B cell (primary cell): Measurements from ENCODE around the gene GAB4.

ENCODE experiments used
- EZH2 ChIP-seq: IDR thresholded peaks from 2 replicates; pipeline ENCODE4 v1.6.1; 2012; ENCODE audit warnings: borderline replicate concordance, low read depth, mild to moderate bottlenecking, moderate library complexity, low read length; ENCODE audit not compliant: insufficient read depth, poor library complexity, severe bottlenecking
- TF ChIP-seq, protein P1 (sequence below): fragments of 200-600 bp; IDR thresholded peaks from one replicate; pipeline ENCODE4 v1.8.0; 2022; ENCODE audit warnings: antibody characterized with exemption, mild to moderate bottlenecking

DNA sequence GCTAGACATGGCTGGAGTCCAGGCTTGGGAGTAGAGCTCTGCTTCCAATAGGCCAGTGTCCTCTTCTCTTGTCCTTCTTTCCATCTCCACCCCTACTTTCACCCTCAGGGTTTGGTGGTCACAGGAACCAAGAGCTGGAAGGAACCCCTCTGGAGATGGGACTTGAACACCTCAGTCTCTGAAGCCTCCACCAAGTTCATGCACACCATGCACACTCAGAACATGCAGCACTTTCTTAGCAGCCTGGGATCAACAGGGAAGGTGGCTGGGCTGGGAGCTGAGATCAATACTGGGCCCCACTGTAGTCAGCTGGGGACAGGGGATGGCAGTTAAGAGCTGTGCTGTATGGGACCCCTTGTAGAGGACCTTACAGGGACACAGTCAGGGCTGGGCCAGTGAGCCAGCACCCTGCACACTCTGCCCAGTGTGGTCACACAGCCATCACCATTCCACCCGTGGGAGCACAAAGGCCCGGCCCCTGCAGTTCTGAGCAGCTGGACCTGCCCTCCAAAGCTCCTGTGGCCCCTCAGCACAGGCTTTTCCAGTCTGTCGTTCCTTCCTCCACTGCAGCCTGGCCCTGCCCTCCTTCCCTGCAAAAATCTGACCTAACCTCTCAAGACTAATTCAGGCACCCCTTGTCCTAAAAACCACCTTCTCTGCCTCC lies 47.7 kb downstream of the GAB4 start:
- TF ChIP-seq, protein P1, sequence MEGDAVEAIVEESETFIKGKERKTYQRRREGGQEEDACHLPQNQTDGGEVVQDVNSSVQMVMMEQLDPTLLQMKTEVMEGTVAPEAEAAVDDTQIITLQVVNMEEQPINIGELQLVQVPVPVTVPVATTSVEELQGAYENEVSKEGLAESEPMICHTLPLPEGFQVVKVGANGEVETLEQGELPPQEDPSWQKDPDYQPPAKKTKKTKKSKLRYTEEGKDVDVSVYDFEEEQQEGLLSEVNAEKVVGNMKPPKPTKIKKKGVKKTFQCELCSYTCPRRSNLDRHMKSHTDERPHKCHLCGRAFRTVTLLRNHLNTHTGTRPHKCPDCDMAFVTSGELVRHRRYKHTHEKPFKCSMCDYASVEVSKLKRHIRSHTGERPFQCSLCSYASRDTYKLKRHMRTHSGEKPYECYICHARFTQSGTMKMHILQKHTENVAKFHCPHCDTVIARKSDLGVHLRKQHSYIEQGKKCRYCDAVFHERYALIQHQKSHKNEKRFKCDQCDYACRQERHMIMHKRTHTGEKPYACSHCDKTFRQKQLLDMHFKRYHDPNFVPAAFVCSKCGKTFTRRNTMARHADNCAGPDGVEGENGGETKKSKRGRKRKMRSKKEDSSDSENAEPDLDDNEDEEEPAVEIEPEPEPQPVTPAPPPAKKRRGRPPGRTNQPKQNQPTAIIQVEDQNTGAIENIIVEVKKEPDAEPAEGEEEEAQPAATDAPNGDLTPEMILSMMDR, result no peak
- TF ChIP-seq EZH2, result no peak
